CD4-positive, alpha-beta T cell treated with Interleukin-21 for 1 hour (primary cell): ENCODE results near the gene IGSF9B.
"Not testable (repeated sequence)": the region's sequence is repeated elsewhere in the genome, so short reads cannot be mapped to it uniquely, and the experiment has no call there.

Experiments
- DNase-seq: peaks from one replicate; pipeline ENCODE4 v3.0.0-alpha.2; 2020

Gene IGSF9B

GRCh38 chr11:133956650-133957633, at the start of gene IGSF9B:
Gene IGSF9B (minus strand): TSS chr11:133956968. CDS start chr11:133956754, 214 bp downstream.
- peak; percentile 93 for DNase-seq

GRCh38 chr11:134004496-134005172, 47.9 kb upstream of the IGSF9B start:
- DNase-seq = no peak

- DNase-seq = no peak
Observed at GRCh38 chr11:134003792-134004495, 47.2 kb upstream of the IGSF9B start.

GRCh38 chr11:134002819-134003218, 46.1 kb upstream of the IGSF9B start:
- not testable (repeated sequence) for DNase-seq

- not testable (repeated sequence) for DNase-seq
Observed at GRCh38 chr11:134002338-134002737, 45.6 kb upstream of the IGSF9B start.

GRCh38 chr11:134001596-134001995, 44.8 kb upstream of the IGSF9B start:
- no peak for DNase-seq

GRCh38 chr11:134001088-134001487, 44.3 kb upstream of the IGSF9B start:
- DNase-seq = no peak

- no peak for DNase-seq
Observed at GRCh38 chr11:133999355-133999754, 42.6 kb upstream of the IGSF9B start.

- no peak for DNase-seq
Observed at GRCh38 chr11:133997554-133997953, 40.8 kb upstream of the IGSF9B start.

GRCh38 chr11:133996671-133997070, 39.9 kb upstream of the IGSF9B start:
- DNase-seq = no peak

- no peak for DNase-seq
Observed at GRCh38 chr11:133995066-133995465, 38.3 kb upstream of the IGSF9B start.

GRCh38 chr11:133993921-133994320, 37.2 kb upstream of the IGSF9B start:
- DNase-seq = no peak

GRCh38 chr11:133993107-133993506, 36.3 kb upstream of the IGSF9B start:
- no peak for DNase-seq

GRCh38 chr11:133992121-133992520, 35.4 kb upstream of the IGSF9B start:
- no peak for DNase-seq

GRCh38 chr11:133991101-133991500, 34.3 kb upstream of the IGSF9B start:
- no peak for DNase-seq

GRCh38 chr11:133990501-133990900, 33.7 kb upstream of the IGSF9B start:
- DNase-seq = no peak

- DNase-seq = no peak
Observed at GRCh38 chr11:133988686-133989410, 32.1 kb upstream of the IGSF9B start.

- no peak for DNase-seq
Observed at GRCh38 chr11:133987171-133987570, 30.4 kb upstream of the IGSF9B start.

- no peak for DNase-seq
Observed at GRCh38 chr11:133985981-133986944, 29.5 kb upstream of the IGSF9B start.

- no peak for DNase-seq
Observed at GRCh38 chr11:133984828-133985227, 28.1 kb upstream of the IGSF9B start.

GRCh38 chr11:133983660-133984316, 27.0 kb upstream of the IGSF9B start:
- no peak for DNase-seq
